HG03135 (cell line): ENCODE measurements around the gene MAP4K2.

ENCODE experiments used
- ATAC-seq: cut with Tn5 transposase; IDR thresholded peaks from one replicate; pipeline ENCODE4 v1.9.1; 2021; ENCODE audit warnings: mild to moderate bottlenecking, moderate library complexity; ENCODE audit not compliant: unreplicated experiment

The MAP4K2 gene

GRCh38 chr11:64793271-64794160 is 9.5 kb downstream of the MAP4K2 start:
- no peak for ATAC-seq

GRCh38 chr11:64792482-64792881 is 10.5 kb downstream of the MAP4K2 start:
- no peak for ATAC-seq

GRCh38 chr11:64791781-64792291 is 11.2 kb downstream of the MAP4K2 start:
- no peak for ATAC-seq

- ATAC-seq = no peak
These were observed 12.6 kb downstream of the MAP4K2 start for GRCh38 chr11:64790205-64791095.

GRCh38 chr11:64789331-64790204 is 13.4 kb downstream of the MAP4K2 start:
- no peak for ATAC-seq

GRCh38 chr11:64788321-64789215 is 14.4 kb downstream of the MAP4K2 start:
- ATAC-seq = no peak

- no peak for ATAC-seq
These were observed 15.3 kb downstream of the MAP4K2 start for GRCh38 chr11:64787526-64788320.

GRCh38 chr11:64786308-64786707 is 16.7 kb downstream of the MAP4K2 start:
- no peak for ATAC-seq

GRCh38 chr11:64784813-64785581 is 18.0 kb downstream of the MAP4K2 start:
- ATAC-seq = no peak

- ATAC-seq = peak; percentile 77
These were observed 24.3 kb downstream of the MAP4K2 start, which contains the start of gene SF1 for GRCh38 chr11:64778473-64779298. Gene SF1 (minus strand): TSS chr11:64778542. CDS start chr11:64778392, 150 bp downstream.

GRCh38 chr11:64778223-64778472 is 24.9 kb downstream of the MAP4K2 start:
- ATAC-seq = peak; percentile 15

GRCh38 chr11:64777449-64778222 is 25.4 kb downstream of the MAP4K2 start:
- ATAC-seq = peak; percentile 23

GRCh38 chr11:64776875-64777274 is 26.1 kb downstream of the MAP4K2 start:
- ATAC-seq = no peak

GRCh38 chr11:64776425-64776824 is 26.6 kb downstream of the MAP4K2 start:
- ATAC-seq = no peak

GRCh38 chr11:64774144-64774543 is 28.9 kb downstream of the MAP4K2 start:
- no peak for ATAC-seq

GRCh38 chr11:64772303-64773018 is 30.6 kb downstream of the MAP4K2 start:
- ATAC-seq = no peak
